CD4-positive, alpha-beta T cell (primary cell): Measurements from ENCODE around the gene SMIM12. TPM values are rescaled to one million over a fixed set of nuclear protein-coding genes. Genes with fewer than 3 reads are reported as not detected.

Source experiments
- ATAC-seq: fragments of 200-7000 bp; cut with Tn5 transposase; one replicate; pipeline ENCODE4 v1.10.0; 2022; ENCODE audit warnings: mild to moderate bottlenecking; ENCODE audit not compliant: poor library complexity
- CTCF ChIA-PET: fragments of 350-600 bp; sonication (Branson Sonifier 250); formaldehyde crosslinking; loops from one replicate; lab custom pipeline; 2021; ENCODE audit warnings: antibody characterized with exemption, inconsistent platforms; lab: Charles Lee
- POLR2A ChIA-PET: fragments of 350-600 bp; sonication (Branson Sonifier 250); formaldehyde crosslinking; loops from one replicate; lab custom pipeline; 2021; ENCODE audit warnings: antibody characterized with exemption, inconsistent platforms; lab: Charles Lee
- DNase-seq, 14 experiments: peaks; one replicate each; pipeline ENCODE4 v3.0.0-alpha.2; 2013 to 2020; ENCODE audit warnings: mixed read lengths in 2 of 14
- H3K27ac ChIP-seq, 2 donors: one replicate each; pipeline versions ENCODE4 v1.5.1 to v1.7.0; 2013; ENCODE audit warnings: low read length in 2 of 2, low read depth in 1 of 2, mild to moderate bottlenecking in 1 of 2
- H3K27me3 ChIP-seq, 2 experiments: 1 replicate in 1 of 2; 2 replicates in 1 of 2; pipeline versions ENCODE4 v1.6.1 to v1.7.0; 2013; ENCODE audit warnings: low read length in 2 of 2, control low read depth in 1 of 2, mild to moderate bottlenecking in 1 of 2, moderate library complexity in 1 of 2; ENCODE audit not compliant: insufficient read depth in 2 of 2, control insufficient read depth in 1 of 2
- H3K36me3 ChIP-seq: one replicate; pipeline ENCODE4 v1.6.1; 2013; ENCODE audit warnings: low read length, control low read depth; ENCODE audit not compliant: insufficient read depth
- H3K4me1 ChIP-seq: one replicate; pipeline ENCODE4 v1.6.1; 2013; ENCODE audit warnings: low read length, control low read depth; ENCODE audit not compliant: insufficient read depth
- H3K4me3 ChIP-seq: one replicate; pipeline ENCODE4 v1.5.1; 2013; ENCODE audit warnings: mild to moderate bottlenecking, low read length, moderate library complexity
- H3K9me3 ChIP-seq, 2 experiments: 1 replicate in 1 of 2; 2 replicates in 1 of 2; pipeline versions ENCODE4 v1.6.1 to v1.7.0; 2013; ENCODE audit warnings: low read length in 2 of 2, mild to moderate bottlenecking in 2 of 2, control low read depth in 1 of 2, moderate library complexity in 1 of 2; ENCODE audit not compliant: control insufficient read depth in 1 of 2, insufficient read depth in 1 of 2
- H3K27ac Mint-ChIP-seq: one replicate; pipeline ENCODE4 v1.8.0; 2020; ENCODE audit warnings: mixed read lengths
- H3K27me3 Mint-ChIP-seq: one replicate; pipeline ENCODE4 v1.8.0; 2021; ENCODE audit warnings: mixed read lengths
- H3K36me3 Mint-ChIP-seq: one replicate; pipeline ENCODE4 v1.8.0; 2021; ENCODE audit warnings: low read depth, mixed read lengths
- H3K4me1 Mint-ChIP-seq: one replicate; pipeline ENCODE4 v1.8.0; 2021; ENCODE audit warnings: low read depth, mixed read lengths
- H3K4me3 Mint-ChIP-seq: one replicate; pipeline ENCODE4 v1.8.0; 2020; ENCODE audit warnings: mild to moderate bottlenecking, mixed read lengths
- H3K9me3 Mint-ChIP-seq: one replicate; pipeline ENCODE4 v1.8.0; 2020; ENCODE audit warnings: mixed read lengths
- intact Hi-C, 2 experiments: fragments of 100-400 bp; cut with DNase I in 1 of 2; cut with micrococcal nuclease in 1 of 2; formaldehyde crosslinking; loops; one replicate each; pipeline versions ENCODE4 v1.15.1 to v1.9.0; 2023 to 2025; cut with DNase I, micrococcal nuclease
- total RNA-seq, 174 experiments: library from RNA in 2 of 174; stranded (reverse) in 2 of 174; gene quantifications; one replicate each; pipeline ENCODE4 v1.2.3 and lab custom pipeline; 2021 to 2026
- TF ChIP-seq, protein P1 (sequence below): fragments of 200-600 bp; IDR thresholded peaks from one replicate; pipeline ENCODE4 v1.8.0; 2022; ENCODE audit warnings: antibody characterized with exemption, mild to moderate bottlenecking

Gene SMIM12
- total RNA-seq, 2 experiments from 2014 or later: 43.0 to 44.6 TPM

DNA sequence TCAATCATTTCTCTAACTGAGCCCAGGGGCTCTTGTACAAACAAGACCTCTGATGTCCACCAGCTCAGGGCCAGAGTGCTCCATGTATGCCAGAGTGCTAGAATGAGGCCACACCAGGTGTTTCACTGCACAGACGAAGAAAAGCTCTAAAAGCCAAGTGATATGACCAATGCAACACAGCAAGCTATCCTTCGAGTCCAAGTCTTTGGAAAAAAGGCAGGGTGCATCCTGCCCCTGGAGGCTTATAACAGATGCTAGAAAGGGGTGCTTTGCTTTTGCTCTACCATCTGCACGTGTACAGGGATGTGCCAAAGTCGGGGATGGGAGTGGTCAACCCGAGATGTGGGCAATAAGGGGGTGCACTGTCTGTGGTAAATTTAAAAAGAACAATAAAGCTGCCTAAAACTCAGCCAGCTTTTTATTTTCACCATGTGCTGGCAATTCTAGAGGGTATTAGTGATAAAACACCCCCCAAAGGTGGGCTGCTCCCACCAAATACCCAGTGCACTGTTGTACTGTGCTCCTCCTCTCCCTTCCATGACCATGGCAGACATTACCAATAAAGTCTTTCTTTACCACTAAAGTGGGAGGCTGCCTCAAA, 32.1 kb downstream of the SMIM12 start:
- DNase-seq (no peak), ATAC-seq (no peak)
- ChIA-PET CTCF (no interaction called here), POLR2A (no interaction called here)
- Mint-ChIP-seq H3K27ac (no peak overlapping the region), H3K27me3 (no peaks in the 10 kb centered on the region), H3K36me3 (no peaks in the 10 kb centered on the region), H3K9me3 (no peaks in the 10 kb centered on the region), H3K4me1 (no peaks in the 10 kb centered on the region), H3K4me3 (no peak overlapping the region)
- Histone ChIP-seq H3K36me3 (no peaks in the 10 kb centered on the region), H3K27me3 (no peaks in the 10 kb centered on the region), H3K9me3 (peaks cover 0 to 4% of the 10 kb centered on the region in 2 experiments), H3K4me1 (no peaks in the 10 kb centered on the region), H3K4me3 (no peak overlapping the region), H3K27ac (no peak overlapping the region)
- TF ChIP-seq, protein P1, sequence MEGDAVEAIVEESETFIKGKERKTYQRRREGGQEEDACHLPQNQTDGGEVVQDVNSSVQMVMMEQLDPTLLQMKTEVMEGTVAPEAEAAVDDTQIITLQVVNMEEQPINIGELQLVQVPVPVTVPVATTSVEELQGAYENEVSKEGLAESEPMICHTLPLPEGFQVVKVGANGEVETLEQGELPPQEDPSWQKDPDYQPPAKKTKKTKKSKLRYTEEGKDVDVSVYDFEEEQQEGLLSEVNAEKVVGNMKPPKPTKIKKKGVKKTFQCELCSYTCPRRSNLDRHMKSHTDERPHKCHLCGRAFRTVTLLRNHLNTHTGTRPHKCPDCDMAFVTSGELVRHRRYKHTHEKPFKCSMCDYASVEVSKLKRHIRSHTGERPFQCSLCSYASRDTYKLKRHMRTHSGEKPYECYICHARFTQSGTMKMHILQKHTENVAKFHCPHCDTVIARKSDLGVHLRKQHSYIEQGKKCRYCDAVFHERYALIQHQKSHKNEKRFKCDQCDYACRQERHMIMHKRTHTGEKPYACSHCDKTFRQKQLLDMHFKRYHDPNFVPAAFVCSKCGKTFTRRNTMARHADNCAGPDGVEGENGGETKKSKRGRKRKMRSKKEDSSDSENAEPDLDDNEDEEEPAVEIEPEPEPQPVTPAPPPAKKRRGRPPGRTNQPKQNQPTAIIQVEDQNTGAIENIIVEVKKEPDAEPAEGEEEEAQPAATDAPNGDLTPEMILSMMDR: no peak
- intact Hi-C loops: no loop called here

DNA sequence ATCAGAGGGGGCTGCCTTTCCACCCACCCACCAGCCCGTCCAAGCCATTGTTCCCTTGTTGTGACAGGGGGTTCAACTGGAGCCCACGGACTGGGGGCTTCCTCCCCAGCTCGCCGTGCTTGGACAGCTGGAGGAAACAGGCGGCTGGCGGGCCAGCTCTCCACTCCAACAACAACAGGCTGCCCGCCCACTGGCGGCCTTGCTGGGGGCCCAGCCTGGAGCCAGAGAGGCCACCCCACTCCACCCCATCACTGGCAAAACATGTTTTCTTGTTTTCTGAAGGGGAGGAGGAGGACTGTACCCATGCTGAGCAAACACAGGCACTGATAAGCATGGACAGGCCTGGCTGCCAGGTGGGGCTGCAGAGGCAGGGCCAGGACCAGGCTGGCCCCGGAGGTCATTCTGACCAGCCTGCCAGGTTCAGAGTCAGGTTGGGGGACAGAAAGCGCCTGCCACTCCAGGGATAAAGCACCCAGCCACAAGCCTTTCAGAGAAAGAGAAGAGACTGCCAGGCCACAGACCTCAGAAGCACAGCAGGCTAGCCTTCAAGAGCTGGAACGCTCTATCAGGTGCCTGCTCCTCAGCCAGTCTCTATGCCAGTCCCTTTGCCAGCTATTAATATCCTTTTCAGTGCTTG, 34.0 kb downstream of the SMIM12 start:
- no peaks in the 10 kb centered on the region for H3K36me3 Mint-ChIP-seq
- CTCF ChIA-PET: no interaction called here

DNA sequence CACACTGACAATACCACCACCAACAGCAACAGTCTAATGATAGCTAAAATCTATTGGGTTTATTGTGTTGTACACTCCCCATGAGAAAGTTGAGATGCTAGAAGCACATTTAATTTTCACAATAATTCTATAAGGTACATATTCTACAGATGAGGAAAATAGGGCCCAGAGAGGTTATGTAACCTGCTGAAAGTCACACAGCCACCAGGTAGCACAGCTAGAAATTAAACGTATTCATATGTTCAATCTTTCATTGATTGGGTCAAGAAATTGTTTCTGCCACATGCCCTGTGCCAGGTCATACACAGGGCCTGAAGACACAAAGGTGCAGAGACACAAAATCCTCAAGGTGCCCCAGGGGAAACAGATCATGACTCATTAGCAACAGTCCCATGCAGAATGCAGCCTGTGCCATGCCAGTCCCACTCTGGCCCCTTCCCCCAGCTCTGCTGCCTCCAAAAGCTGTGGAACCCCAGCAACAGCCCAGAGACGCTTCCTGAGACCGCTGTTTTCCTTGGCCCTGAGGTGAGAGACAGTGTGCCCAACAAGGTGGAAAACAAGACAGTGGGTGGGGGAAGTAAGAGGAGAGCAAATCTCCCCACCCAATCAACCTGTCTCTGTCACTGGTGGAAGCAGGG, 34.6 kb downstream of the SMIM12 start:
- no peak for DNase-seq
- Histone ChIP-seq H3K4me1 (no peaks in the 10 kb centered on the region), H3K36me3 (no peaks in the 10 kb centered on the region), H3K27ac (no peak overlapping the region), H3K4me3 (no peak overlapping the region), H3K9me3 (peaks cover 0 to 4% of the 10 kb centered on the region in 2 experiments), H3K27me3 (no peaks in the 10 kb centered on the region)
- TF ChIP-seq, protein P1: no peak
- no peak for ATAC-seq
- ChIA-PET CTCF (no interaction called here), POLR2A (no interaction called here)
- Mint-ChIP-seq H3K9me3 (no peaks in the 10 kb centered on the region), H3K4me1 (no peaks in the 10 kb centered on the region), H3K36me3 (no peaks in the 10 kb centered on the region), H3K27ac (no peak overlapping the region), H3K4me3 (no peak overlapping the region), H3K27me3 (no peaks in the 10 kb centered on the region)
- intact Hi-C loops: no loop called here

More for the DNA sequence above, 34.0 kb downstream of the SMIM12 start:
- no peaks in the 10 kb centered on the region for H3K9me3 Mint-ChIP-seq
- TF ChIP-seq, protein P1: no peak
- H3K4me1 ChIP-seq: no peaks in the 10 kb centered on the region
- no peak overlapping the region for H3K27ac Mint-ChIP-seq
- no peak overlapping the region for H3K27ac ChIP-seq
- no peaks in the 10 kb centered on the region for H3K27me3 Mint-ChIP-seq
- H3K27me3 ChIP-seq: no peaks in the 10 kb centered on the region
- no peak overlapping the region for H3K4me3 ChIP-seq
- DNase-seq (no peak), ATAC-seq (no peak)
- H3K36me3 ChIP-seq: no peaks in the 10 kb centered on the region
- POLR2A ChIA-PET: no interaction called here
- intact Hi-C loops: no loop called here
- no peak overlapping the region for H3K4me3 Mint-ChIP-seq
- H3K9me3 ChIP-seq: peaks cover 0 to 4% of the 10 kb centered on the region in 2 experiments
- H3K4me1 Mint-ChIP-seq: no peaks in the 10 kb centered on the region
